Activated CD4-positive, alpha-beta memory T cell treated with anti-CD3 and anti-CD28 coated beads, Interleukin-2, amount 10 ng/mL, durations not matched to agents 7 days and 5 days (primary cell): ENCODE measurements around the gene RMRP. TPM values are rescaled to one million over a fixed set of nuclear protein-coding genes. Genes with fewer than 3 reads are reported as not detected.

Experiments
- CTCF ChIA-PET: fragments of 350-600 bp; sonication (Branson Sonifier 250); formaldehyde crosslinking; loops from one replicate; lab custom pipeline; 2021; ENCODE audit warnings: antibody characterized with exemption, inconsistent platforms; lab: Charles Lee
- POLR2A ChIA-PET: fragments of 350-600 bp; sonication (Branson Sonifier 250); formaldehyde crosslinking; loops from one replicate; lab custom pipeline; 2021; ENCODE audit warnings: antibody characterized with exemption; lab: Charles Lee
- DNase-seq: peaks from one replicate; pipeline ENCODE4 v3.0.0-alpha.2; 2020
- H3K27ac Mint-ChIP-seq: one replicate; pipeline ENCODE4 v1.8.0; 2021; ENCODE audit warnings: mild to moderate bottlenecking, mixed read lengths
- H3K27me3 Mint-ChIP-seq: one replicate; pipeline ENCODE4 v1.8.0; 2021; ENCODE audit warnings: mixed read lengths
- H3K36me3 Mint-ChIP-seq: one replicate; pipeline ENCODE4 v1.8.0; 2021; ENCODE audit warnings: low read depth, mixed read lengths
- H3K4me1 Mint-ChIP-seq: one replicate; pipeline ENCODE4 v1.8.0; 2021; ENCODE audit warnings: mixed read lengths
- H3K4me3 Mint-ChIP-seq: one replicate; pipeline ENCODE4 v1.8.0; 2021; ENCODE audit warnings: mild to moderate bottlenecking, mixed read lengths
- H3K9me3 Mint-ChIP-seq: one replicate; pipeline ENCODE4 v1.8.0; 2021; ENCODE audit warnings: mixed read lengths
- total RNA-seq, 2 experiments: library from RNA; stranded (reverse); gene quantifications; one replicate each; pipeline ENCODE4 v1.2.3, GENCODE V29; 2021

RMRP gene
- total RNA-seq = over 10,000 TPM in 1 of 2 experiments, 1,000 to 10,000 TPM in 1; 9,885 to 10,678 TPM

GRCh38 chr9:35657546-35658136 lies at the start of gene RMRP:
RMRP (minus strand) TSS chr9:35658019.
- ChIA-PET CTCF (interaction anchor here (0.6 to 12.1 kb wide), 24 partner anchors 10 to 1011 kb away, joined by 3 to 223 read pairs (median 5); partner anchors contain the start of genes CA9, CD72, CREB3 and GALT), POLR2A (interaction anchor here (0.6 to 11.8 kb wide), 25 partner anchors 8 to 586 kb away, joined by 3 to 257 read pairs (median 5); partner anchors contain the start of genes ARHGEF39, CA9, CD72 and CLTA)
- peak; percentile 89 for DNase-seq
- Mint-ChIP-seq H3K9me3 (no peaks in the 10 kb centered on the region), H3K27me3 (peaks cover 4% of the 10 kb centered on the region), H3K4me3 (peak within 1 kb of the TSS; percentile 93), H3K4me1 (peaks cover 62% of the 10 kb centered on the region), H3K36me3 (peaks cover 38% of the 10 kb centered on the region), H3K27ac (peak within 1 kb of the TSS; percentile 94)

- H3K27me3 Mint-ChIP-seq = no peaks in the 10 kb centered on the region
- no peaks in the 10 kb centered on the region for H3K4me1 Mint-ChIP-seq
- no peak overlapping the region for H3K4me3 Mint-ChIP-seq
- H3K9me3 Mint-ChIP-seq = no peaks in the 10 kb centered on the region
- H3K27ac Mint-ChIP-seq = no peak overlapping the region
- no peak for DNase-seq
- peaks cover 88% of the 10 kb centered on the region for H3K36me3 Mint-ChIP-seq
- CTCF ChIA-PET = interaction anchor here (0.8 to 3.8 kb wide), 2 partner anchors 10 to 11 kb away, joined by 3 to 23 read pairs; no protein-coding TSS in a partner anchor
- POLR2A ChIA-PET = interaction anchor here (4.0 kb wide), 1 partner anchor 25 kb away, joined by 10 read pairs; the partner anchor contains the start of genes CREB3 and TLN1
These were observed 49.1 kb upstream of the RMRP start for GRCh38 chr9:35706951-35707350.

GRCh38 chr9:35705836-35706430 lies 48.1 kb upstream of the RMRP start:
- H3K4me1 Mint-ChIP-seq = no peaks in the 10 kb centered on the region
- no peak overlapping the region for H3K27ac Mint-ChIP-seq
- no peaks in the 10 kb centered on the region for H3K27me3 Mint-ChIP-seq
- no peak for DNase-seq
- H3K4me3 Mint-ChIP-seq = no peak overlapping the region
- H3K36me3 Mint-ChIP-seq = peaks cover 77% of the 10 kb centered on the region
- POLR2A ChIA-PET = interaction anchor here (0.6 to 4.0 kb wide), 4 partner anchors 9 to 90 kb away, joined by 3 to 10 read pairs (median 4); partner anchors contain the start of genes CREB3 and TLN1
- H3K9me3 Mint-ChIP-seq = no peaks in the 10 kb centered on the region
- CTCF ChIA-PET = interaction anchor here (3.8 kb wide), 1 partner anchor 10 kb away, joined by 23 read pairs; no protein-coding TSS in a partner anchor

- Mint-ChIP-seq H3K36me3 (peaks cover 72% of the 10 kb centered on the region), H3K9me3 (no peaks in the 10 kb centered on the region), H3K27me3 (no peaks in the 10 kb centered on the region), H3K4me3 (no peak overlapping the region), H3K4me1 (no peaks in the 10 kb centered on the region), H3K27ac (no peak overlapping the region)
- DNase-seq = no peak
- POLR2A ChIA-PET = interaction anchor here (0.6 to 4.0 kb wide), 4 partner anchors 9 to 89 kb away, joined by 3 to 10 read pairs (median 4); partner anchors contain the start of genes CREB3 and TLN1
- CTCF ChIA-PET = interaction anchor here (3.8 kb wide), 1 partner anchor 9 kb away, joined by 23 read pairs; no protein-coding TSS in a partner anchor
These were observed 47.6 kb upstream of the RMRP start for GRCh38 chr9:35705372-35705771.

- peaks cover 66% of the 10 kb centered on the region for H3K36me3 Mint-ChIP-seq
- ChIA-PET CTCF (interaction anchor here (1.5 kb wide), 1 partner anchor 93 kb away, joined by 4 read pairs; no protein-coding TSS in a partner anchor), POLR2A (interaction anchor here (1.1 to 1.2 kb wide), 2 partner anchors 9 to 43 kb away, joined by 3 to 4 read pairs; no protein-coding TSS in a partner anchor)
- H3K4me1 Mint-ChIP-seq = no peaks in the 10 kb centered on the region
- no peak overlapping the region for H3K27ac Mint-ChIP-seq
- no peaks in the 10 kb centered on the region for H3K9me3 Mint-ChIP-seq
- no peak for DNase-seq
- no peaks in the 10 kb centered on the region for H3K27me3 Mint-ChIP-seq
- no peak overlapping the region for H3K4me3 Mint-ChIP-seq
These were observed 46.3 kb upstream of the RMRP start for GRCh38 chr9:35703906-35704672.

DNA sequence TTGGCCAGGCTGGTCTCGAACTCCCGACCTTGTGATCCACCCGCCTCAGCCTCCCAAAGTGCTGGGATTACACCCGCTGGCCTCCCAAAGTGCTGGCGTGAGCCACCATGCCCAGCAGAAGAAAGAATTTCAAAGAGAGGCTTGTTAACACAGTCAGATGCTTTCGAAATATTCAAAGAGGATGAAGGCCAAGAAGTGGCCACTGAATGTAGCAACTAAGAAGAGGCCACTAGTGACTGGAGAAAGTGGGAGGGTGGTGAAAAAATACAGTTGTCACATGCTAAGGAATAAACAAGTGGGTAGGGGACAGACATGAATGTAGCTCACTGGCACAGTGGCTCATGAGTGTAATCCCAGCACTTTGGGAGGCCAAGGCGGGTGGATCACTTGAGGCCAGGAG lies 44.9 kb upstream of the RMRP start:
- no peak overlapping the region for H3K27ac Mint-ChIP-seq
- H3K9me3 Mint-ChIP-seq = no peaks in the 10 kb centered on the region
- H3K36me3 Mint-ChIP-seq = peaks cover 57% of the 10 kb centered on the region
- no peak for DNase-seq
- POLR2A ChIA-PET = no interaction called here
- CTCF ChIA-PET = interaction anchor here (1.5 kb wide), 1 partner anchor 92 kb away, joined by 4 read pairs; no protein-coding TSS in a partner anchor
- H3K27me3 Mint-ChIP-seq = no peaks in the 10 kb centered on the region
- no peaks in the 10 kb centered on the region for H3K4me1 Mint-ChIP-seq
- no peak overlapping the region for H3K4me3 Mint-ChIP-seq

- Mint-ChIP-seq H3K27me3 (no peaks in the 10 kb centered on the region), H3K4me3 (no peak overlapping the region), H3K36me3 (peaks cover 55% of the 10 kb centered on the region), H3K27ac (no peak overlapping the region), H3K4me1 (peaks cover 1% of the 10 kb centered on the region), H3K9me3 (no peaks in the 10 kb centered on the region)
- POLR2A ChIA-PET = interaction anchor here (0.5 kb wide), 1 partner anchor 55 kb away, joined by 5 read pairs; no protein-coding TSS in a partner anchor
- CTCF ChIA-PET = interaction anchor here (0.9 to 1.1 kb wide), 2 partner anchors 43 to 97 kb away, joined by 3 read pairs; partner anchors contain the start of genes CCDC107 and RMRP
- no peak for DNase-seq
These were observed 43.1 kb upstream of the RMRP start for GRCh38 chr9:35700942-35701341.

DNA sequence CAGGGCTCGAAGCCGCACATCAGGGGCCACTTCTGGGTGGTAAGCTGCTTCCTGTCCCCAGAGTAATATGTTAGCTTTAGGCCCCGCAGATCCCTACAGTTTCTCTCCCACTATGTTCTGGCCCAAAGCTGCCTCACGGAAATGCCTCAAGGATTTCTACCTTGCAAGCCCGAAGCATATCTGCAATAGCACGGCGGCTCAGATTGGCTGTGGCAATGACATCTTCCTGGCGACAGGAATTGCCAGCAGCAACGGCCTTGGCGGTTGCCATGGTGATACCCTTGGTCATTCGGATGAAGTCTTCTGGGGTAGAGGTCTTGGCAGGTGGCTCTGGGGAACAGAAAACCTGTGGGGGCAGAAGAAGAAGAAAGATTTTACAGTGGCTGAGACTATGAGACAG lies 42.2 kb upstream of the RMRP start:
- H3K27me3 Mint-ChIP-seq = no peaks in the 10 kb centered on the region
- H3K27ac Mint-ChIP-seq = no peak overlapping the region
- CTCF ChIA-PET = no interaction called here
- H3K4me1 Mint-ChIP-seq = peaks cover 1% of the 10 kb centered on the region
- no peak overlapping the region for H3K4me3 Mint-ChIP-seq
- POLR2A ChIA-PET = no interaction called here
- DNase-seq = no peak
- H3K36me3 Mint-ChIP-seq = peaks cover 46% of the 10 kb centered on the region
- H3K9me3 Mint-ChIP-seq = no peaks in the 10 kb centered on the region

- Mint-ChIP-seq H3K36me3 (peaks cover 28% of the 10 kb centered on the region), H3K27ac (no peak overlapping the region), H3K4me1 (peaks cover 1% of the 10 kb centered on the region), H3K27me3 (no peaks in the 10 kb centered on the region), H3K4me3 (no peak overlapping the region), H3K9me3 (no peaks in the 10 kb centered on the region)
- POLR2A ChIA-PET = interaction anchor here (0.7 to 1.2 kb wide), 2 partner anchors 33 to 41 kb away, joined by 3 to 4 read pairs; partner anchors contain the start of genes ARHGEF39, CCDC107 and RMRP
- DNase-seq = no peak
- CTCF ChIA-PET = interaction anchor here (0.6 to 4.9 kb wide), 8 partner anchors 10 to 87 kb away, joined by 3 to 38 read pairs (median 14); partner anchors contain the start of genes GBA2 and RGP1
These were observed 40.4 kb upstream of the RMRP start for GRCh38 chr9:35698231-35698630.

DNA sequence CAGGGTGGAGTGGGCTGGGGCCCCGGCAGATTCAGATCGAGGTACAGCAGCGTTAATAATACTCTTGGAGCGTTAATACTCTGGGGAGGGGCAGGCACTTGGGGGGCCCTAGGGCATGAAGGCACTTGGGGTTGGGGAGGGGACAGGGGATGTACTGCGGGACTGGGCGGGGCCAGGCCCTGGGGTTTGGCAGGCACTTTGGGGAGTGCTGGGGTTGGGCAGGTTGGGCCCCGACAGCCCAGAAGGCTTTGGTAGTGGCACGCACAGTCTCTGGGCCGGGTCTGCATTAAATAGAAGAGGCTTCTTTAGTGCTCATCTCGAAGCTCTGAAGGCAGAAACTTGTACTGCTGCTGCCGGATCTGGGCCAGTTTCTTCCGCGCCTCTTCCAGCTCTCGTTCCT lies 39.7 kb upstream of the RMRP start:
- no peak overlapping the region for H3K4me3 Mint-ChIP-seq
- H3K9me3 Mint-ChIP-seq = no peaks in the 10 kb centered on the region
- H3K27ac Mint-ChIP-seq = no peak overlapping the region
- H3K36me3 Mint-ChIP-seq = peaks cover 20% of the 10 kb centered on the region
- ChIA-PET CTCF (interaction anchor here (1.0 to 8.0 kb wide), 22 partner anchors 9 to 138 kb away, joined by 3 to 60 read pairs (median 14); partner anchors contain the start of genes ARHGEF39, CCDC107, CD72 and GBA2), POLR2A (interaction anchor here (0.7 to 1.5 kb wide), 4 partner anchors 32 to 48 kb away, joined by 3 to 9 read pairs (median 5); partner anchors contain the start of genes ARHGEF39, CCDC107, CREB3 and RMRP)
- H3K27me3 Mint-ChIP-seq = no peaks in the 10 kb centered on the region
- H3K4me1 Mint-ChIP-seq = peaks cover 1% of the 10 kb centered on the region
- DNase-seq = no peak

DNA sequence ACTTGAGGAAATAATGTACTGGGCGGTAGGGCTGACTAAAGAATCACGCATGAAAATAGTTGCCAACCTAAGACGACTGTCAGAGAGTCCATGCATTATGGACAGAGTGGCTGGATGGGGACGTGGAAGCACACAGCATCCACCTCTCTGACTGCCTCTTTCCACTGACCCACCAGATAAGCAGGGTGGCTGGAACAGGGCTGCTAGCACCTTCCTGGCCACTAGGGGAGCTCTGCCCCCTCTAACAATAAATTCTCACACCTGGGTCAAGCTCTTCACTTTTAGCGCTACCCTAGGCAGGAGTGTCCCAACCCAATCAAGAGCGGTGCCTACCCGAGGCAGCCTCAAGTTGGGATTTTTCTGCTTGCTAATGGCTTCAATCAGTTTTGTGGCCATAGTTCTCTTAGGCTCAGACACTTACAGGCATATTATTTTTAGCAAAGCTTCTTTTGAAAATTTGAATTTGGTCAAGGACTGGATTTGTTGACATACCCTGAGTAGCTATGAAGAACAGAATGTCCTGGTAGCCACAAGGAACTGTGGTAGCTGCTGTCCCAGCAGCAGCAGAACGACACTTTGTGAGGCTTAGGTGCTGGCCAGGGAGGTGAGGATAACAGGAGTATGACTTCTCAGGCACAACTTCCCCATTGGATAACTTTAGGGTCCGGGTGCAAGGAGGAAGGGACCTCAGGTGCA lies 38.8 kb upstream of the RMRP start:
- no peak overlapping the region for H3K4me3 Mint-ChIP-seq
- DNase-seq = peak; percentile 60
- ChIA-PET CTCF (interaction anchor here (0.7 to 8.0 kb wide), 45 partner anchors 9 to 600 kb away, joined by 3 to 60 read pairs (median 7); partner anchors contain the start of genes ARHGEF39, CCDC107, CD72 and CREB3), POLR2A (interaction anchor here (0.9 to 2.0 kb wide), 13 partner anchors 8 to 93 kb away, joined by 3 to 11 read pairs (median 6); partner anchors contain the start of genes ARHGEF39, CCDC107, CREB3 and GBA2)
- no peaks in the 10 kb centered on the region for H3K9me3 Mint-ChIP-seq
- H3K27ac Mint-ChIP-seq = no peak overlapping the region
- no peaks in the 10 kb centered on the region for H3K27me3 Mint-ChIP-seq
- peaks cover 20% of the 10 kb centered on the region for H3K36me3 Mint-ChIP-seq
- H3K4me1 Mint-ChIP-seq = peaks cover 4% of the 10 kb centered on the region
